Endothelial cell of umbilical vein (primary cell): Measurements from ENCODE around the gene PDYN. TPM values are rescaled to one million over a fixed set of nuclear protein-coding genes. Genes with fewer than 3 reads are reported as not detected.

Experiments
- BruUV-seq: library from RNA; stranded (reverse); fragments of 400-500 nt; replicated peaks from 2 replicates; lab custom pipeline; 2021; lab: Mats Ljungman, UMichigan
- CTCF ChIA-PET: fragments of 300-600, 350-600 bp; sonication (Branson Sonifier 250); formaldehyde crosslinking; loops from one replicate; lab custom pipeline; 2021; ENCODE audit warnings: antibody characterized with exemption, inconsistent platforms; lab: Charles Lee
- POLR2A ChIA-PET: fragments of 300-600, 350-600 bp; sonication (Branson Sonifier 250); formaldehyde crosslinking; loops from one replicate; lab custom pipeline; 2021; ENCODE audit warnings: antibody characterized with exemption, inconsistent platforms; lab: Charles Lee
- DNase-seq: peaks from one replicate; pipeline ENCODE4 v3.0.0-alpha.2; 2011; ENCODE audit warnings: low read depth, low spot score
- FAIRE-seq: peaks from 2 replicates; lab custom pipeline; 2011; peaks lifted over from hg19 to GRCh38; lab: Jason Lieb, UNC
- H2AFZ ChIP-seq: 2 replicates; pipeline ENCODE4 v1.6.0; 2012; ENCODE audit warnings: low read depth, low read length, control low read depth, inconsistent platforms
- H3K27ac ChIP-seq: 2 replicates; pipeline ENCODE4 v1.5.1; 2011; ENCODE audit warnings: low read depth, mild to moderate bottlenecking, control low read depth, low read length, moderate library complexity; ENCODE audit not compliant: insufficient read depth
- H3K27me3 ChIP-seq, 2 experiments: 2 replicates each; pipeline versions ENCODE4 v1.6.0 to v1.6.1; 2011; ENCODE audit warnings: low read length in 2 of 2, mixed read lengths in 1 of 2; ENCODE audit not compliant: control insufficient read depth in 2 of 2, insufficient read depth in 2 of 2
- H3K36me3 ChIP-seq, 2 experiments: 2 replicates in 1 of 2; 3 replicates in 1 of 2; pipeline ENCODE4 v1.5.1; 2011; ENCODE audit warnings: low read length in 2 of 2, mild to moderate bottlenecking in 1 of 2, moderate library complexity in 1 of 2; ENCODE audit not compliant: control insufficient read depth in 2 of 2, insufficient read depth in 2 of 2; ENCODE audit errors: extremely low read depth in 1 of 2
- H3K4me1 ChIP-seq: 3 replicates; pipeline ENCODE4 v1.5.1; 2011; ENCODE audit warnings: mild to moderate bottlenecking, low read length; ENCODE audit not compliant: control insufficient read depth, insufficient read depth; ENCODE audit errors: extremely low read depth
- H3K4me2 ChIP-seq: 2 replicates; pipeline ENCODE4 v1.6.1; 2011; ENCODE audit warnings: low read length, control low read depth, mixed read lengths; ENCODE audit not compliant: insufficient read depth
- H3K4me3 ChIP-seq, 3 experiments: fragments of 200-600 bp in 1 of 3; sonication (generic), shearing (Covaris generic) in 1 of 3; replicated peaks in 1 of 3; 2 replicates each; pipeline ENCODE4 v1.5.1; 2011 to 2016; ENCODE audit warnings: control low read depth in 3 of 3, low read length in 3 of 3, mild to moderate bottlenecking in 2 of 3, inconsistent platforms in 1 of 3, low read depth in 1 of 3, moderate library complexity in 1 of 3; ENCODE audit not compliant: insufficient read depth in 1 of 3
- H3K79me2 ChIP-seq: 2 replicates; pipeline ENCODE4 v1.6.0; 2012; ENCODE audit warnings: low read length, inconsistent platforms; ENCODE audit not compliant: control insufficient read depth, insufficient read depth
- H3K9ac ChIP-seq: replicated peaks from 2 replicates; pipeline ENCODE3; 2011; ENCODE audit warnings: low read length, control low read depth; ENCODE audit not compliant: insufficient read depth; ENCODE audit errors: extremely low read depth
- H3K9me1 ChIP-seq: replicated peaks from 3 replicates; pipeline ENCODE4 v1.6.0; 2011; ENCODE audit warnings: mild to moderate bottlenecking, low read length; ENCODE audit not compliant: control insufficient read depth, insufficient read depth; ENCODE audit errors: extremely low read depth
- H3K9me3 ChIP-seq: replicated peaks from 2 replicates; pipeline ENCODE4 v1.5.1; 2012; ENCODE audit warnings: low read length, inconsistent platforms; ENCODE audit not compliant: control insufficient read depth, insufficient read depth
- H4K20me1 ChIP-seq: replicated peaks from 2 replicates; pipeline ENCODE3; 2011; ENCODE audit warnings: mild to moderate bottlenecking, low read length; ENCODE audit not compliant: control insufficient read depth, insufficient read depth; ENCODE audit errors: extremely low read depth
- FOS ChIP-seq: IDR thresholded peaks from 2 replicates; pipeline ENCODE4 v1.6.1; 2011; ENCODE audit warnings: mild to moderate bottlenecking, low read length, moderate library complexity, borderline replicate concordance; ENCODE audit not compliant: insufficient read depth
- GATA2 ChIP-seq: IDR thresholded peaks from 2 replicates; pipeline ENCODE4 v1.7.0; 2011; ENCODE audit warnings: low read depth, mild to moderate bottlenecking, moderate library complexity, mixed read lengths, low read length; ENCODE audit not compliant: insufficient read length, insufficient read depth
- JUN ChIP-seq: IDR thresholded peaks from 2 replicates; pipeline ENCODE4 v1.6.1; 2011; ENCODE audit warnings: borderline replicate concordance, low read depth; ENCODE audit not compliant: insufficient read length, insufficient read depth
- MAX ChIP-seq: IDR thresholded peaks from 2 replicates; pipeline ENCODE4 v1.6.1; 2011; ENCODE audit not compliant: insufficient read depth, insufficient read length
- MYC ChIP-seq: IDR thresholded peaks from one replicate; pipeline ENCODE4 v1.6.1; 2011; ENCODE audit warnings: mild to moderate bottlenecking, low read depth, low read length
- POLR2A ChIP-seq: IDR thresholded peaks from 2 replicates; pipeline ENCODE4 v1.6.1; 2012; ENCODE audit warnings: low read depth, mild to moderate bottlenecking, control low read depth, low read length
- POLR2AphosphoS5 ChIP-seq: IDR thresholded peaks from 2 replicates; pipeline ENCODE4 v1.6.1; 2012; ENCODE audit warnings: low read depth, mild to moderate bottlenecking, control low read depth, low read length, moderate library complexity; ENCODE audit not compliant: insufficient read depth
- dilution Hi-C: fragments of 300-500 bp; cut with MboI; formaldehyde crosslinking; loops from one replicate; pipeline ENCODE4 v1.15.0; 2019; ENCODE audit warnings: low sequenced_read_pairs; ENCODE audit not compliant: extremely low pct_ligation_motif_present
- intact Hi-C: fragments of 100-400 bp; cut with micrococcal nuclease; formaldehyde crosslinking; loops from one replicate; pipeline ENCODE4 v1.10.0; 2022
- polyA plus RNA-seq, 4 experiments: library from polyadenylated mRNA; depleted of rRNA in 3 of 4; stranded (reverse) in 3 of 4; unstranded in 1 of 4; fragments of >200 nt; gene quantifications; 2 replicates each; pipeline versions ENCODE4 v1.2.1 to v1.2.3, GENCODE V29; 2011 to 2012; ENCODE audit warnings: missing spikeins in 1 of 4
- total RNA-seq: library from RNA; stranded (reverse); gene quantifications from 2 replicates; pipeline ENCODE4 v1.2.3, GENCODE V29; 2021
- TF ChIP-seq, protein P1 (sequence below), 2 donors: IDR thresholded peaks; 1 replicate in 1 of 2; 2 replicates in 1 of 2; pipeline ENCODE4 v1.5.1; 2011; ENCODE audit warnings: low read length in 2 of 2, mild to moderate bottlenecking in 2 of 2, moderate library complexity in 2 of 2, control low read depth in 1 of 2, inconsistent platforms in 1 of 2, low read depth in 1 of 2; ENCODE audit not compliant: insufficient read depth in 1 of 2; ENCODE audit errors: extremely low read depth in 1 of 2

PDYN gene
- total and polyA plus RNA-seq, 2 donors (not counting 3 experiments of a cell fraction or from before 2014, with no cell fraction given) = not detected

GRCh38 chr20:1961374-1961773, 32.5 kb downstream of the PDYN start:
- POLR2A ChIA-PET = no interaction called here
- no peaks in the 10 kb centered on the region for H3K36me3 ChIP-seq
- no peak overlapping the region for H2AFZ ChIP-seq
- no peaks in the 10 kb centered on the region for H3K79me2 ChIP-seq
- no peaks in the 10 kb centered on the region for H4K20me1 ChIP-seq
- BruUV-seq = no TSS peak
- CTCF ChIA-PET = no interaction called here
- TF ChIP-seq POLR2AphosphoS5 (no peak), POLR2A (no peak), MYC (no peak), JUN (no peak)
- TF ChIP-seq, protein P1, sequence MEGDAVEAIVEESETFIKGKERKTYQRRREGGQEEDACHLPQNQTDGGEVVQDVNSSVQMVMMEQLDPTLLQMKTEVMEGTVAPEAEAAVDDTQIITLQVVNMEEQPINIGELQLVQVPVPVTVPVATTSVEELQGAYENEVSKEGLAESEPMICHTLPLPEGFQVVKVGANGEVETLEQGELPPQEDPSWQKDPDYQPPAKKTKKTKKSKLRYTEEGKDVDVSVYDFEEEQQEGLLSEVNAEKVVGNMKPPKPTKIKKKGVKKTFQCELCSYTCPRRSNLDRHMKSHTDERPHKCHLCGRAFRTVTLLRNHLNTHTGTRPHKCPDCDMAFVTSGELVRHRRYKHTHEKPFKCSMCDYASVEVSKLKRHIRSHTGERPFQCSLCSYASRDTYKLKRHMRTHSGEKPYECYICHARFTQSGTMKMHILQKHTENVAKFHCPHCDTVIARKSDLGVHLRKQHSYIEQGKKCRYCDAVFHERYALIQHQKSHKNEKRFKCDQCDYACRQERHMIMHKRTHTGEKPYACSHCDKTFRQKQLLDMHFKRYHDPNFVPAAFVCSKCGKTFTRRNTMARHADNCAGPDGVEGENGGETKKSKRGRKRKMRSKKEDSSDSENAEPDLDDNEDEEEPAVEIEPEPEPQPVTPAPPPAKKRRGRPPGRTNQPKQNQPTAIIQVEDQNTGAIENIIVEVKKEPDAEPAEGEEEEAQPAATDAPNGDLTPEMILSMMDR (IDR thresholded peaks at IDR 0.05; ENCODE audit: extremely low read depth in 1 of 2, insufficient read depth in 1 of 2, low read depth in 1 of 2, low read length in 2 of 2) = no peak
- intact Hi-C loops = no loop called here
- no peaks in the 10 kb centered on the region for H3K9me1 ChIP-seq
- no peak overlapping the region for H3K9ac ChIP-seq
- FAIRE-seq (no peak), DNase-seq (no peak)
- no peak overlapping the region for H3K4me3 ChIP-seq
- H3K4me1 ChIP-seq = peaks cover 4% of the 10 kb centered on the region
- no peak overlapping the region for H3K27ac ChIP-seq
- peaks cover 15 to 19% of the 10 kb centered on the region in 2 experiments for H3K27me3 ChIP-seq
- no peak overlapping the region for H3K4me2 ChIP-seq
- H3K9me3 ChIP-seq = no peaks in the 10 kb centered on the region
- dilution Hi-C loops = no loop called here

- H3K4me3 ChIP-seq = no peak overlapping the region
- no peaks in the 10 kb centered on the region for H3K79me2 ChIP-seq
- FAIRE-seq = no peak
- no peak overlapping the region for H2AFZ ChIP-seq
- TF ChIP-seq, protein P1 (IDR thresholded peaks at IDR 0.05; ENCODE audit: extremely low read depth in 1 of 2, insufficient read depth in 1 of 2, low read depth in 1 of 2, low read length in 2 of 2) = no peak
- no peak for TF ChIP-seq FOS
- no peak for TF ChIP-seq MAX
- no peak for TF ChIP-seq GATA2
- TF ChIP-seq JUN = no peak
- dilution Hi-C loops = no loop called here
- no peak overlapping the region for H3K4me2 ChIP-seq
- H3K9me1 ChIP-seq = no peaks in the 10 kb centered on the region
- no peaks in the 10 kb centered on the region for H3K36me3 ChIP-seq
- CTCF ChIA-PET = interaction anchor here (1.0 to 1.1 kb wide), 2 partner anchors 7 to 13 kb away, joined by 3 read pairs; no protein-coding TSS in a partner anchor
- H3K4me1 ChIP-seq = no peaks in the 10 kb centered on the region
- H3K27ac ChIP-seq = no peak overlapping the region
- POLR2A ChIA-PET = no interaction called here
- no TSS peak for BruUV-seq
- intact Hi-C loops = no loop called here
- no peak for DNase-seq
- H4K20me1 ChIP-seq = no peaks in the 10 kb centered on the region
- H3K9ac ChIP-seq = no peak overlapping the region
- no peaks in the 10 kb centered on the region for H3K9me3 ChIP-seq
- peaks cover 16 to 25% of the 10 kb centered on the region in 2 experiments for H3K27me3 ChIP-seq
These were observed 34.7 kb downstream of the PDYN start for GRCh38 chr20:1959156-1959555.
